ENCODE results near the gene DNAJC3.

DNA sequence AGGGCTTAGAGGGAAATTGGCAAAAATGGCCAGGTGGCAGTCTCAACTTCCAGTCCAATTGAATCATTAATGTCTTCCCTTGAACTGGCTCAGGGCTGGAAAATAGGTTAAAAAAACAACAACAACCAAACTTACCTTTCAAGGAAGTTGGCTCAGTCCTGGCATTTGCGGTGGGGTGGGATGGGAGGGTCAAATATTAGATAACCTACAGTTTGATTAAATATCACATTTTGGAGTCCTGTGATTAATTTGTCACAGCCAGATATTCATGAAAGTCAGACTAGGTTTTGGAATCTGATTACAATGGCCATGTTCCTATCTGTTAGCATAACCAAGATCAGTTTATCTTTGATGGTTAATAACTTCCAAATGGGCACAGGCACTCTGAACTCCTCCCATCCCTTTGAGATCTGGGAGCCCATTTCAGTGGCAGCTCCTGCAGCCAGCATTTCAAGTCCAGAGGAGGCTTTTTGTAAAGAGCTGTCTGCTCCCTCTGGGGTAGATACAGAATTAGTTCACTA is 24.6 kb upstream of the DNAJC3 start:
- no peak for TF ChIP-seq CTCF (IDR thresholded peaks at IDR 0.05)
- TF ChIP-seq ZFX (IDR thresholded peaks at IDR 0.05; ENCODE audit: borderline replicate concordance), result no peak
